ENCODE data around the gene SYNE1.
"Not testable (repeated sequence)": the region's sequence is repeated elsewhere in the genome, so short reads cannot be mapped to it uniquely, and the experiment has no call there.

The SYNE1 gene

DNA sequence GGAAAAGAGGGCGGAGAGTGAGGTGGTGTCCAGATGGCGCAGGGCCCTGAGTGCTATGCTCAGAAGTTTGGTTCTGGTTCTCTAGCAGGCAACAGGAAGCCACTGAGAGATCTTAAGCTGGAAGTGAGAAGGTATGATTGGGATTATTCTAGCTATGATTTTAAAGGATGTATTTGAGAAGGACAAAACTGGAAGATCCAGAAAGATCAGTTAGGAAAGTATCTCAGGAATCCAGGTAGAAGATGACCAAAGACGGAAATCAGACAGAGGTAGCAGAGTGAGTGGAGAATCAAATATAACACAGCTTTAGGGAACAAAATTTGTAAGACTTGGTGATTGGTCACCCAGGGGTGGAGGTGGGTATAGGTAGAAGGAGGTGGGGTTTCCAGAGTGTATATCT, 5.8 kb downstream of the SYNE1 start:
- no peak overlapping the region for H3K4me3 Mint-ChIP-seq

DNA sequence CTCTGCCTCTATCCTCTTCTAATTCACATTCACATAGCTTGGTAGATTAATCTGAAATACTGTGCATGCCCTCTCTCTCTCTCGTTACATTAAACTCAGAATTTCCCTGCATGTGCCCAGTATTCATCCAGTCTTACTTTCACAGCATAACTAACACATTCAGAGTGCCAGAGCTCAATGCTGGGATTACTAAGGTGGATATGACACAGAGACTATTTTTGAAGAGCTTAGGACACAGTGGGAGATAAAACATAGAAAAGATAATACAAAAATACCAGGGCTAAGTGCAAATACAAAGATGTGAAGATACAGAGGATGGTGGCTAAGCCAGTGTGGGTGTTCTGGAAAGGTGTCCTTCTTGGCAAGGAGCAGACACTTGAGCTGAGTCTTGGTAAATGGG, 6.3 kb downstream of the SYNE1 start:
- no peak overlapping the region for H3K4me3 Mint-ChIP-seq
- TF ChIP-seq, protein P1, sequence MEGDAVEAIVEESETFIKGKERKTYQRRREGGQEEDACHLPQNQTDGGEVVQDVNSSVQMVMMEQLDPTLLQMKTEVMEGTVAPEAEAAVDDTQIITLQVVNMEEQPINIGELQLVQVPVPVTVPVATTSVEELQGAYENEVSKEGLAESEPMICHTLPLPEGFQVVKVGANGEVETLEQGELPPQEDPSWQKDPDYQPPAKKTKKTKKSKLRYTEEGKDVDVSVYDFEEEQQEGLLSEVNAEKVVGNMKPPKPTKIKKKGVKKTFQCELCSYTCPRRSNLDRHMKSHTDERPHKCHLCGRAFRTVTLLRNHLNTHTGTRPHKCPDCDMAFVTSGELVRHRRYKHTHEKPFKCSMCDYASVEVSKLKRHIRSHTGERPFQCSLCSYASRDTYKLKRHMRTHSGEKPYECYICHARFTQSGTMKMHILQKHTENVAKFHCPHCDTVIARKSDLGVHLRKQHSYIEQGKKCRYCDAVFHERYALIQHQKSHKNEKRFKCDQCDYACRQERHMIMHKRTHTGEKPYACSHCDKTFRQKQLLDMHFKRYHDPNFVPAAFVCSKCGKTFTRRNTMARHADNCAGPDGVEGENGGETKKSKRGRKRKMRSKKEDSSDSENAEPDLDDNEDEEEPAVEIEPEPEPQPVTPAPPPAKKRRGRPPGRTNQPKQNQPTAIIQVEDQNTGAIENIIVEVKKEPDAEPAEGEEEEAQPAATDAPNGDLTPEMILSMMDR (IDR thresholded peaks at IDR 0.05; ENCODE audit: unreplicated experiment in 3 of 3): no peak
- no peaks in the 10 kb centered on the region for H3K36me3 Mint-ChIP-seq (ENCODE audit: low read depth)
- no peaks in the 10 kb centered on the region for H3K9me3 Mint-ChIP-seq
- no peak overlapping the region for H3K27ac Mint-ChIP-seq
- H3K4me1 Mint-ChIP-seq: peaks cover 3% of the 10 kb centered on the region
- H3K27me3 Mint-ChIP-seq (ENCODE audit: low read depth): peaks cover 40% of the 10 kb centered on the region

More for the DNA sequence above, 5.8 kb downstream of the SYNE1 start:
- Mint-ChIP-seq H3K9me3 (no peaks in the 10 kb centered on the region), H3K4me1 (peaks cover 8% of the 10 kb centered on the region), H3K27ac (no peak overlapping the region), H3K27me3 (ENCODE audit: low read depth) (peaks cover 45% of the 10 kb centered on the region), H3K36me3 (ENCODE audit: low read depth) (no peaks in the 10 kb centered on the region)
- TF ChIP-seq, protein P1 (IDR thresholded peaks at IDR 0.05; ENCODE audit: unreplicated experiment in 3 of 3): no peak

- no peak overlapping the region for H3K27ac Mint-ChIP-seq
- H3K4me3 Mint-ChIP-seq: no peak overlapping the region
- no peaks in the 10 kb centered on the region for H3K9me3 Mint-ChIP-seq
- peaks cover 4% of the 10 kb centered on the region for H3K27me3 Mint-ChIP-seq (ENCODE audit: low read depth)
- TF ChIP-seq, protein P1 (IDR thresholded peaks at IDR 0.05; ENCODE audit: unreplicated experiment in 3 of 3): no peak
- no peaks in the 10 kb centered on the region for H3K36me3 Mint-ChIP-seq (ENCODE audit: low read depth)
- no peaks in the 10 kb centered on the region for H3K4me1 Mint-ChIP-seq
Measured at GRCh38 chr6:152625213-152625612, 11.9 kb downstream of the SYNE1 start.

- H3K27ac Mint-ChIP-seq; H3K4me3 Mint-ChIP-seq; H3K9me3 Mint-ChIP-seq; H3K36me3 Mint-ChIP-seq (ENCODE audit: low read depth); H3K4me1 Mint-ChIP-seq; H3K27me3 Mint-ChIP-seq (ENCODE audit: low read depth): not testable (repeated sequence)
Measured at GRCh38 chr6:152614776-152615175, 22.4 kb downstream of the SYNE1 start.

- no peaks in the 10 kb centered on the region for H3K36me3 Mint-ChIP-seq (ENCODE audit: low read depth)
- TF ChIP-seq, protein P1 (IDR thresholded peaks at IDR 0.05; ENCODE audit: unreplicated experiment in 3 of 3): no peak
- H3K4me1 Mint-ChIP-seq: no peaks in the 10 kb centered on the region
- H3K27me3 Mint-ChIP-seq (ENCODE audit: low read depth): peaks cover 5% of the 10 kb centered on the region
- no peak overlapping the region for H3K4me3 Mint-ChIP-seq
- H3K27ac Mint-ChIP-seq: no peak overlapping the region
- H3K9me3 Mint-ChIP-seq: no peaks in the 10 kb centered on the region
Measured at GRCh38 chr6:152609125-152609670, 28.0 kb downstream of the SYNE1 start.

DNA sequence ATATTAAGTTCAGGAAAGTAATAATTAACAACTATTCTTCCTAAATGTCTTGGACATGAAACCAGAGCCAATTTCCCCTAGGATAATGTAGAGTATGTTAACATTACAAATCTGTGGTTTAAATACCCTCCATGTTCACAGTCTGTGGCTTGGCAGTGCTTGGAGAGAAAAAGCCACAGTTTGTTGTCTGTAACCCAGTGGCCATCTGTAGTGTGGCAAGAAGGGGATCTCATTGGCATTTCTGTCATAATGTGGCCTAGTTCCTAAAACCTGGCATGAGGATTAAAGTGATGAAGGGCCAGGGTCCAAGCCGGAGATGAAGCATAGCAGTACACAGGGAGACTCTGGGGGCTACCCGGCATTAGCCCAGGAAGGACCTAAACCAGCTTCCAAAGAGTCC, 31.2 kb downstream of the SYNE1 start:
- TF ChIP-seq, protein P1 (IDR thresholded peaks at IDR 0.05; ENCODE audit: unreplicated experiment in 3 of 3): no peak
- H3K36me3 Mint-ChIP-seq (ENCODE audit: low read depth): no peaks in the 10 kb centered on the region
- H3K4me3 Mint-ChIP-seq: no peak overlapping the region
- H3K9me3 Mint-ChIP-seq: no peaks in the 10 kb centered on the region
- H3K4me1 Mint-ChIP-seq: no peaks in the 10 kb centered on the region
- H3K27me3 Mint-ChIP-seq (ENCODE audit: low read depth): peaks cover 6% of the 10 kb centered on the region
- no peak overlapping the region for H3K27ac Mint-ChIP-seq
